Raji (cell line): ENCODE data around the gene EXPH5.

Experiments used
- POLR2A ChIP-seq: IDR thresholded peaks from 2 replicates; pipeline ENCODE4 v1.6.1; 2011; ENCODE audit warnings: low read depth, low read length, control low read depth; ENCODE audit not compliant: insufficient read depth

Gene EXPH5

GRCh38 chr11:108576523-108576922, 17.0 kb downstream of the EXPH5 start:
- TF ChIP-seq POLR2A = no peak

DNA sequence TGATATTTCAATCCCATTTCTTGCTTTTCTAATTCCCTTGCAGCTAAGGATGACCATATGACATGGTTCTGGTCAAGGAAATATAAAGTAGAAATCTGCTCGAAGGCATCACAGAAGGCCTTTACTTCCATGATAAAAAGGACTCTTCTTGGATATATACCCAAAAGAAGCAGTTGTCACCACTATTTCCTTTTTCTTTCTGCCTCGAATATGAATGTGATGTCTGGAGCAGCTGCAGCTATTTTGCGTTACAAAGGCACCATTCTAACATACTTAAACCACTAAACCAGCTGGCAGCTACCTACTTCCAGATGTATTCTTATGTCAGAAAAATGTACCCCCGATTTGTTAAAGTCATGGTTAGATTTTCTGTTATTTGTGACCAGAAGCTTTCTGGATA, 18.9 kb downstream of the EXPH5 start:
- no peak for TF ChIP-seq POLR2A

DNA sequence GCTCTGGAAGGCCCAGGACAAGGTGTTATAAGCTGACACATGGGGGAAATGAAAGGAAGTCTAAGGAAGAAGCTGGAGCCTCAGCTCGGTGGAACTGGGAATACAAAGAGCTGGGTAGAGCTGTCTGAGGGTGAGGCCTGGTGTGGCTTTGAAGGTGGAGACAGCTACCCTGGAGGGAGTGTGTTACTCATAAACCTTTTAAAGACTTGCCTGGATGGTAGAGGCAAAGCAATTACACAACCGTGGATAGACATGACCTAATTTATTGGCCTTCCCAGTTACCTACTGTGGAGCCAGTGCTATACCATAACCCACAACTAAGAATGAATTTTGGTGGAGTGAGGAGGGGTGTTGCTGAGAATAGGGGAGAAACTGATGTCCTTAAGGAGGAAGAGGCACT, 22.6 kb downstream of the EXPH5 start:
- TF ChIP-seq POLR2A = no peak

DNA sequence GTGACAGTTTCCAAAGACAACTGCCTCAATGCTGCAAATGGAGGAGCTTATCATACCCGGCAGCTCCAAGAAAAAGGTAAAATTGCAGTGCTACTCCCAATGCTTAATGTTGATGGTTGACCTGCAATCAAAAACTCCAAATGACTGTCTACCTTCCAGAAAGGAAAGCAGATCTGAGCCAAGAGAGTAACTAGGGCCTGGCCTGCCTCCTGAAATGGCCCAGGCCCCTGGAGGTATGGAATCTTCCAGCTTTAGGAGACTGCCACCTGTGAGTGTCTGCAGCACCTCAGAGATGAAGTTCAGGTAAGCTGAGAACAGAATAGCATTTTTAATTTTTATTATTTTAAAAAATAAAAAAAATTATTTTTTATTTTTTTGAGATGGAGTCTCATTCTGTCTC, 23.7 kb downstream of the EXPH5 start:
- no peak for TF ChIP-seq POLR2A

DNA sequence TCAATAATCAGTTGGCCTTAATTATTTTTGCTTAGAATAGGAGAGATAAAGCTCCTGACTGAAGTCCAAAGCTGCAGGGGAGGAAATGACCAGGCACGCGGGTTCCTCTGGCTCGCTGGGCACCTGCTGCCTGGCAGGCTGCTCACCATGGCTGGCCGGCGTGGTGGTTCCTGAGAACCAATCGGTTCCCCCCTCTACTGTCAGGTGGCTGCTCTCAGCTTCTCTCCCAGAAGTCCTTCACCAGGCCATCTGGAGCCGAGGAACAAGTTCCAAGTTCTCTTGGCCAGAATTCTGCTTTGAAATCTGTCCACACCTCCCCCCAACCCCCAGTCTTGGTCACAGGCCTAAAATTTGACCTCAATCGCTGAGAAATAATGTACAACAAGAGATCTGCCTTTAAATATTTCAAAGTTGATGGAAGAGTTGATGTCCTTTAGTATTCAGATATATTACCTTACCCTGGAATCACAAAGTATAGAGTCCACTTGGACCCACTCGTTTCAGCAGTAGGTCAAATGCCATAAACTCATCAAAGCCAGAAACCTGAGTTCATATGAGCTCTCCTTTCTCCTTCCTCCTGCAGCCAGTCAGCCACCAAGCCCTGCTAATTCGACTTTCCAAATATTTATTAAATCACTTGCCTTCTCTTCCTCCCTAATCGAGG, 25.2 kb downstream of the EXPH5 start:
- TF ChIP-seq POLR2A = no peak

- TF ChIP-seq POLR2A = no peak
These were observed 27.9 kb downstream of the EXPH5 start for GRCh38 chr11:108565653-108566052.

DNA sequence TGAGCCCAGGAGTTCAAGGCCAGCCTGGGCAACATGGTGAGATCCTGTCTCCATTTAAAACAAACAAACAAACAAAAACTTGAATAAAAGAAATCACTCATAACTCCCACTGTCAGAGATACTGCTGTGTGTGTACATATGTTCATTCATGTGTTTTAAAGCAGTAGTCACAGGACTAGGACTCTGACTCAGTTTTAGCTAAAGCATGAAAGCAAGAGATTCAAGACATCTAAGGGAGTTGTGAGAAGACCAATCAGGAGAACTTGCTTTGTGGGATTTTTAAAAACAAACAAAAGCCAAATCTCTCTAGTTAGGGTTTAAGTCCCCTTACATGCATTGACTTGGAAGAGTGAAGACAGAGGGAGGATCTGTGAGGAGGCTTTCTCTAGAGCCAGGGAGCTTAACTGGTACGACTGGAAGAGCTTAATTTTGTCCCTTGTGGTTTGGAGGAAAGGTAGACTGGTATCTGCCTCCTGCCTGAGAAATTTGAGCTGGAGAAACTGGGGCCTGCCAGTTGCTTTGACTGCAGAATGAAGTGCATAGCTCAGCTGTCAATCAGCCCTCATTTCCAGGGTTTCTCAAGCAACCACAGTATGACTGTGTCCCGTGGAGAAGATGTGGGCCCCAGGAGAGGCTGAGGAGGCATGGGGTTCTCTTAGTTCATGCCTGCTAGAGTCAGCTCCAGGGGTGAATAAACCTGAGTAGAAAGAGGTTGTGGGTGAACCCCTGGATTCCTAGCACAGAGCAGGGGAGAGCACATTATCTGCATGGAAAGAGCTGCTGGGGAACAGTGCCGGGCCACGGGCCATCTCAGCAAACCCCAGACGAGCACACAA, 30.6 kb downstream of the EXPH5 start:
- no peak for TF ChIP-seq POLR2A

DNA sequence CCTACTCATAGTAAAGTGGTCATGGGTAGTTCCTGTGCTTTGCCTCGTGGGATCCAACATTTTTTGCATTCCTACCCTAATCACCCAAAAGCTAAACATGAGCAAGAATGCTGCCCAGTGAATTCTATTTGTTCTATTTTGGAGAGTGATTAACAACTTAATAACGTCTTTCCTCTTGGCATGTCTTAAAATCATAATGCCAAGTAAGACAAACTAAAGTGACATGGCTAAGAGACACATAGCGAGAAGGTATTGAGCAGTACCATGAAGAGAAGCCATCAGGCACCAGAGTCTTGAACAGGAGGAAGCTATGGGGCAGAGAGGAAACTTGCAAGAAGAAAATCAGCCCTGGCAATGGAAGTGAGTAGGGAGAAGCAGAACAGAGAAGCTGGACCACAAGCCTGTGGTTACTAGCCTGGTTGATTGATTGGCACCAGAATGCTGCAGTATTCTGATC, 32.0 kb downstream of the EXPH5 start:
- TF ChIP-seq POLR2A = no peak

GRCh38 chr11:108559904-108560303, 33.7 kb downstream of the EXPH5 start:
- no peak for TF ChIP-seq POLR2A

DNA sequence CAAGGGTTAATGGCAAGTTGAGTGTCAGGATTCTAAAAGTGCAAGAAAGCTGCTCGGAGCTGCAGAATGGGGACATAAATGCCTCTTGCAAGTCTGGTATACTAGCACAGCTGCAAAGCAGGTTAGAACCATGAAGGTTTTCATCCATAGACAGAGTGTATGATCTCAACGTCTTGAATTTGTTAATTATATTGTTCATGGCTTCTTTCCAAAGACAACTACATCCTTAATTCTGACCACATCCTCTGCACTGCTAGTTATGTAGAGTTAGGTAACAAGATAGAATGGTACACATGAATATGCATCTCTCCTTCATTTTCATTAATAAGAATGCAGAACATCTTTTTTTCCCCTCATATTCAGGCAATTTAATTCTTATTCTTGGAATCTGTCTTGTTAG, 34.2 kb downstream of the EXPH5 start:
- no peak for TF ChIP-seq POLR2A

GRCh38 chr11:108558222-108558621, 35.3 kb downstream of the EXPH5 start:
- TF ChIP-seq POLR2A = no peak

DNA sequence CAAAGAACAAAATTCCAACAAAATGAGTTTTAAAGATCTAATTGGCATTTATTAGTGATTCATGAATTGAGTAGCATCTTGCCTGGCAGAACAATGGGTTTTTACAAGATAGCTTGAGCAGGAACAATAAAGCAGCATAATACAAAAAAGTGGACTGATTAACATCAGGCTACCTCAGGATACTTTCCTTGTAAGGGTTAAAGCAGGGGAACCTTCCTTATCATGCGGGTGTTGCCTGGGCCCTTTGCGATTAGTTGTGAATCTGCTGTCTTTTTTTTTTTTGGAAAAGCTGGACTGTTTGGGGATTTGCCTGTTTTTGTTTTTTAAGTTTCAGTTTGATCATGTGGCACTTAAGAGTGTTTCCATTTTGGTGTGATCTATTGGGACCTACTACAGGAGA, 37.5 kb downstream of the EXPH5 start:
- TF ChIP-seq POLR2A = no peak

DNA sequence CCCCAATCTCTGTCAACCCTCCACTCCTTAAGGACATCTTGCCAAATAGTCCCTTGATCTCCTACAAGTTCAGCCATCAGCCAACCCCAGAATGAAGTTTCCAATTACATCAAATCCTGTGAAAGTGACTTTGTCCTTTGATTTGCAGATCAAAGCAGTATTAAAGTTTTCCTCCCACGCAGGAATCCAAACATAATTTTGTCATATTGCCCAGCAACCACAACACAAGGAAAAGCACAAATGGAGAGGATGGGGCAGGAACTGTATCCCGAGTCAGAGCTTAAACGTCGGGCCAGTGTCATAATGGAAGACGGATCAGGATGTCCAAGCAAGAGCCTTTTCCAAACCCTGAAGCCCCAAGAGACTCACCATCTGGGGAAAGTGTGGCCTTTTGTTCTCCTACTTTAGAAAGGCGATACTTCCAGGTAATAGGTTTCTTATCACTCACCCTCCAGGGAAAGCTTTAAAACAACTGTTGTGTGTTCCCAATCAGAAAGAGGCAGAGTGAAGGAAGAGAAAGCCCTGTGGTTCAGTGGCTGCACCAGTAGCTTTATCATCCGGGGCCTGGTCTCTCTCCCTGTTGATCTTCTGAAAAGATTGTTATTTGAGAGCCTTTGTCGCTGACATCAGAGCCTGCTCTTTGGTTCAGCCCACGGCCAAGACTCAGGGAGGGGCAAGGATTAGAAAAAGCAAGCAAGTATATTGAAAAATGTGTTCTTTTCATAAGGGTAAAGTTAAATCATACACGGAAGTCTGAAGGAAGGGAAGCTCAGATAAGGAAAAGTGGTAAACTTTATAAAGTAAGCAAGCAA, 41.7 kb downstream of the EXPH5 start:
- TF ChIP-seq POLR2A = no peak

- no peak for TF ChIP-seq POLR2A
These were observed 44.2 kb downstream of the EXPH5 start for GRCh38 chr11:108549319-108549885.

DNA sequence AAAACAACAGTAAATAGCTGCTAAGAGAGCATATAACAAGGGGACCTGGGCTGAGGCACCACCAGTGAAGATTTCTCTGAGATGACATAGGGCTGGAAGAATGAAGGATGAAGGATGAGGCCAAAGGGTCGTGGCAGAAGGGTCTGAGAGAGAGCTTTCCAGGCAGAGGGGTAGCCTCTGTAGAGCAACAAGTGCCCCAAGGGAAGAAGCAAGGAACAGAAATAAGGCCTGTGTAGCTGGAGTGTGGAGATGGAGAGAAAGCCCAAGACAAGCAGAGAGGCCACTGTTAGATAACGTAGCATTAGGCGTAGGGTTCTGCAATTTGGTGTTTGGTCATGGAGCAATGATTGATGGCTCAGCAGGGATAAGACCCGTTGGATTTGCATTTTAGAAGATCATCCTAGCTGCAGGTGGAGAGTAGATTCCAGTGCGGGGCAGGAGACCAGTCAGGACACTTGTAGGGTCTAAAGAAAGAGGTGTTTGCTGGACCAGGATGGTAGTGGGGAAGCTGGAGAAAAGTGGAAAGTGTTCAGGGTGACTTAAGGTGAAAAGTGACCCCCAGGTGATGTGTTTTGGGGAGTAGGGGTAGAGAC, 47.6 kb downstream of the EXPH5 start:
- TF ChIP-seq POLR2A = no peak

- no peak for TF ChIP-seq POLR2A
These were observed 50.1 kb downstream of the EXPH5 start for GRCh38 chr11:108543316-108543964.
